HUDEP-2 (cell line): Measurements from ENCODE around the gene FAM174A.
A peak's percentile ranks its signal among the peaks of the same experiment; 100 is the strongest.

Experiments used
- DNase-seq, 76 experiments: peaks; one replicate each; lab custom pipeline; 2025; ENCODE audit not compliant: unreplicated experiment in 76 of 76; lab: John Stamatoyannopoulos, UW

Gene FAM174A

GRCh38 chr5:100535060-100536005 is at the start of gene FAM174A:
Gene FAM174A, plus strand, starts transcription at chr5:100535374. Its CDS starts 157 bp downstream, at chr5:100535531.
- DNase-seq: peak; percentile 14 to 95 (median 87)

GRCh38 chr5:100493996-100494395 is 41.2 kb upstream of the FAM174A start:
- DNase-seq: no peak

- no peak for DNase-seq
Measured at GRCh38 chr5:100496296-100496695, 38.9 kb upstream of the FAM174A start.

- no peak for DNase-seq
Measured at GRCh38 chr5:100502684-100503083, 32.5 kb upstream of the FAM174A start.

- peak in 15 of 76 experiments; percentile 1 to 29 (median 15) for DNase-seq
Measured at GRCh38 chr5:100505984-100506670, 29.0 kb upstream of the FAM174A start.

GRCh38 chr5:100516285-100516684 is 18.9 kb upstream of the FAM174A start:
- DNase-seq: no peak

- no peak for DNase-seq
Measured at GRCh38 chr5:100517301-100517974, 17.7 kb upstream of the FAM174A start.

GRCh38 chr5:100518377-100518776 is 16.8 kb upstream of the FAM174A start:
- no peak for DNase-seq

- DNase-seq: no peak
Measured at GRCh38 chr5:100519075-100519474, 16.1 kb upstream of the FAM174A start.

GRCh38 chr5:100520348-100520747 is 14.8 kb upstream of the FAM174A start:
- peak in 10 of 76 experiments; percentile 0 to 38 (median 4) for DNase-seq

- DNase-seq: no peak
Measured at GRCh38 chr5:100537946-100538345, 2.8 kb downstream of the FAM174A start.

GRCh38 chr5:100539519-100539918 is 4.3 kb downstream of the FAM174A start:
- no peak for DNase-seq

GRCh38 chr5:100542086-100542485 is 6.9 kb downstream of the FAM174A start:
- DNase-seq: no peak

GRCh38 chr5:100546001-100546400 is 10.8 kb downstream of the FAM174A start:
- no peak for DNase-seq

- DNase-seq: no peak
Measured at GRCh38 chr5:100550531-100551051, 15.4 kb downstream of the FAM174A start.

GRCh38 chr5:100551183-100551582 is 16.0 kb downstream of the FAM174A start:
- no peak for DNase-seq

GRCh38 chr5:100553209-100553608 is 18.0 kb downstream of the FAM174A start:
- no peak for DNase-seq

GRCh38 chr5:100560860-100561259 is 25.7 kb downstream of the FAM174A start:
- DNase-seq: no peak

- DNase-seq: no peak
Measured at GRCh38 chr5:100562821-100563220, 27.6 kb downstream of the FAM174A start.

- no peak for DNase-seq
Measured at GRCh38 chr5:100566382-100567141, 31.4 kb downstream of the FAM174A start.
